ENCODE measurements around the gene C3orf33. TPM values are rescaled to one million over a fixed set of nuclear protein-coding genes. Genes with fewer than 3 reads are reported as not detected.
"Not testable (repeated sequence)": the region's sequence is repeated elsewhere in the genome, so short reads cannot be mapped to it uniquely, and the experiment has no call there.

The C3orf33 gene
- total RNA-seq, 1 experiment from 2014 or later = 4.7 TPM

GRCh38 chr3:155815030-155815545, 9.0 kb upstream of the C3orf33 start:
- POLR2A ChIA-PET = no interaction called here
- no peak overlapping the region for H2AFZ ChIP-seq (ENCODE audit: low read depth, low read length, poor library complexity, severe bottlenecking)
- CTCF ChIA-PET = interaction anchor here (1.7 kb wide), 1 partner anchor 9 kb away, joined by 10 read pairs; the partner anchor contains the start of gene C3orf33
- H3K9me3 ChIP-seq (ENCODE audit: control insufficient read depth in 1 of 2, insufficient read depth in 1 of 2, low read depth in 1 of 2, low read length in 2 of 2) = no peaks in the 10 kb centered on the region
- BruUV-seq (replicated peaks) = no TSS peak
- H3K4me2 ChIP-seq (ENCODE audit: low read length) = no peak overlapping the region
- H4K20me1 ChIP-seq (ENCODE audit: insufficient read depth) = no peaks in the 10 kb centered on the region
- H3K9me2 ChIP-seq (ENCODE audit: insufficient read depth) = no peaks in the 10 kb centered on the region
- no peak overlapping the region for H3K9ac ChIP-seq (ENCODE audit: low read length)
- H3K27ac ChIP-seq (ENCODE audit: low read depth, low read length) = no peak overlapping the region
- TF ChIP-seq TCF7L2 (IDR thresholded peaks at IDR 0.05; ENCODE audit: borderline replicate concordance, extremely low read depth, insufficient read depth, insufficient read length) (no peak), SP1 (IDR thresholded peaks at IDR 0.05; ENCODE audit: low read depth) (no peak), ATF3 (IDR thresholded peaks at IDR 0.05) (no peak)
- TF ChIP-seq, protein P1, sequence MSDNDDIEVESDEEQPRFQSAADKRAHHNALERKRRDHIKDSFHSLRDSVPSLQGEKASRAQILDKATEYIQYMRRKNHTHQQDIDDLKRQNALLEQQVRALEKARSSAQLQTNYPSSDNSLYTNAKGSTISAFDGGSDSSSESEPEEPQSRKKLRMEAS (IDR thresholded peaks at IDR 0.05) = no peak
- intact Hi-C loops (cut with micrococcal nuclease) = no loop called here
- H3K79me2 ChIP-seq (ENCODE audit: insufficient read depth, low read length) = no peaks in the 10 kb centered on the region
- H3K4me3 ChIP-seq (replicated peaks in 1 of 2; ENCODE audit: low read depth in 1 of 2, low read length in 2 of 2) = no peak overlapping the region
- DNase-seq (ENCODE audit: low read depth, low spot score) (no peak), ATAC-seq (no peak)
- RAD21 ChIA-PET (ENCODE audit: low non-redundant PET in 1 of 2, low total read pairs in 2 of 2, uncharacterized antibody in 2 of 2, unreplicated experiment in 2 of 2) = no interaction called here
- H3K36me3 ChIP-seq (ENCODE audit: control insufficient read depth in 1 of 2, insufficient read depth in 2 of 2, low read length in 2 of 2) = no peaks in the 10 kb centered on the region
- no peaks in the 10 kb centered on the region for H3K4me1 ChIP-seq (ENCODE audit: control insufficient read depth in 1 of 2, insufficient read depth in 2 of 2, low read length in 2 of 2)
- no peaks in the 10 kb centered on the region for H3K27me3 ChIP-seq (ENCODE audit: insufficient read depth, low read length)

GRCh38 chr3:155813224-155813623, 7.1 kb upstream of the C3orf33 start:
- H3K9me2 ChIP-seq (ENCODE audit: insufficient read depth); ATAC-seq; H3K79me2 ChIP-seq (ENCODE audit: insufficient read depth, low read length); H2AFZ ChIP-seq (ENCODE audit: low read depth, low read length, poor library complexity, severe bottlenecking); H3K4me3 ChIP-seq (replicated peaks in 1 of 2; ENCODE audit: low read depth in 1 of 2, low read length in 2 of 2); H3K27me3 ChIP-seq (ENCODE audit: insufficient read depth, low read length); BruUV-seq (replicated peaks); H3K9ac ChIP-seq (ENCODE audit: low read length); DNase-seq (ENCODE audit: low read depth, low spot score); H3K4me1 ChIP-seq (ENCODE audit: control insufficient read depth in 1 of 2, insufficient read depth in 2 of 2, low read length in 2 of 2); H3K9me3 ChIP-seq (ENCODE audit: control insufficient read depth in 1 of 2, insufficient read depth in 1 of 2, low read depth in 1 of 2, low read length in 2 of 2); POLR2A ChIA-PET; H4K20me1 ChIP-seq (ENCODE audit: insufficient read depth); RAD21 ChIA-PET (ENCODE audit: low non-redundant PET in 1 of 2, low total read pairs in 2 of 2, uncharacterized antibody in 2 of 2, unreplicated experiment in 2 of 2); H3K4me2 ChIP-seq (ENCODE audit: low read length); intact Hi-C loops (cut with micrococcal nuclease); H3K36me3 ChIP-seq (ENCODE audit: control insufficient read depth in 1 of 2, insufficient read depth in 2 of 2, low read length in 2 of 2); H3K27ac ChIP-seq (ENCODE audit: low read depth, low read length); CTCF ChIA-PET: not testable (repeated sequence)

Data from HCT116 (cell line).